Activated CD8-positive, alpha-beta memory T cell treated with anti-CD3 and anti-CD28 coated beads for 4 hours (primary cell): ENCODE results near the gene ADIPOR2.

ENCODE experiments used
- DNase-seq, 2 donors: peaks; one replicate each; pipeline ENCODE4 v3.0.0-alpha.2; 2020; ENCODE audit warnings: low read depth in 2 of 2

ADIPOR2 gene

DNA sequence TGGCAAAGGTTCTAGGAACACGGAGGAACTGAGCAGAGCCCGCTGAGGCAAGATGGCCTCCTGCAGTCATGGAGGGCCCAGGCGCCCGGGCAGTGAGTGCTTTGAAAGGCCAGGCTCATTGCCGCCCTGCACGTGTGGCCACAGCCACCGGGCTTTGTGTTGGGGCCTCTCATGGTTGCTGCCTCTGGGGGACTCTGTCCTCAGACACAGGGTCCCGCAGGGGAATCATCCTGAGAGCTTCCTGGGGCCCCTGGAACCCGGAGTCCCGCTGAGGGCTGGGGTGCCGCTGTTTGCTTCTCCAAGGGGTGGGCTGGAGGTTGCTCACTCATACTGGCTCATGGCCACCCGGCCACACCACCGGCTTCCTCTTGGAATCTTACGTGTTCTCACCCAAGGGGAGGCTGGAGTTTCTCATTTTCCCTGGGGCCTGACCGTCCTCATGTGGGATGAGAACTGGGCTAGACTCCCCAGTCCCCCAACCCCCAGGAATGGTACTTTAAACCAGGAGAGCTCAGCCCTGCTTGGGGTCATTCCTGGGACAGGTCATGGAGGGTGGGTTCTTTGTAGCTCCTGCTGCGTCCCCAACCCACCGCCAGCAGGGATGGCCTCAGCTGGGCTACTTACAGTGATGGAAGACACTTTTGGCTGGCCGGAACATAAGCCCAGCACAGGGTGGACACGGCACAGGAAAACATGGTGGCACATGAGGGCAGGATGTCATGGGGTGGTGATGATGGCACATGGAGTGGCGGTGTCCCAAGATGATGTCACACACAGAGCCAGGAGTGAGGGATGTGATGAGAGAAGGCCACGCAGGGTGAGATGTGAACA lies 108.4 kb downstream of the ADIPOR2 start:
- DNase-seq: no peak

- no peak for DNase-seq
These were observed 109.1 kb downstream of the ADIPOR2 start for GRCh38 chr12:1799882-1800400.

DNA sequence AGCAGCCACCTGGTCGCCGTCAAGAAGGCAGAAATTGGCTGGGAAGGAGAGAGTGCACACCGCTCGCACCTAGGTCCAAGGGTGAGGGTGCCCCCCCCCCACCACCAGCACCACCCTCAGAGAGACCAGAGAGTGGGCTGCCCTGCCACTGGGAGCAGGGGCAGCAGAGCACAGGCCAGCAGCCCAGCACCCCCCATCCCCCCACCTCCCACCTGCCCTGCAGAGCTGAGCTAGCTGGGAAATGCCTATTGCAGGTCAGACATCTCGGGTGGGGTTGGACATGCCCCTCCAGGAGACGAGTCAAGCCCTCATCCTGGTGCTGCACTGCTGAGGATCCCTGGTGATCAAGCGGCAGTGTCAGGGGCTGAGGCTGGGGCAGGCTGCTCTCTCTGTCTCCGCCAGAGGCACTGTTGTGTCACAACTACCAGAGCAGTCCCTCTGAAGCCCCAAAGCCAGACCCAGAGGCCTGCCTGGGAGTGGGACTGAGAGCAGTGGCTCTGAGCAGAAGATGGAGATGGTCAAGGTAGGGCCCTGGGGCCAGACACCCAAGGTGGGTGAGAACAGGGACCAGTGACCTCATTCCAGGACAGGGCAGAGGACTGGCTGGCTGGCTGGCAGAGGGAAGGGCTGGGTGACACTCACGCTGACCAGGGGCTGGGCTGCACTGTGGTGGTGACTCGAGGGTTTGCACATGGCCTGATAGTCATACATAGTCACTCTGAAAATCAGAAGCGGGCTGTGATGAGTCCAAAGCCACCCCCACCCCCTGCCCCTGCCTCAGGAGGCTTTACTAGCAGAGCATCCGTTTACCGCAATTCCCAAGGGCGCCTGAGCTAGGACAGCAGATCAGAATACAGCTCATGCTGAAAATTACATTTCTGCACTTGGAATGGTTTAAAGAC lies 109.8 kb downstream of the ADIPOR2 start:
- DNase-seq: no peak

- no peak for DNase-seq
These were observed 110.6 kb downstream of the ADIPOR2 start for GRCh38 chr12:1801303-1801975.

GRCh38 chr12:1803736-1804135 lies 112.9 kb downstream of the ADIPOR2 start:
- DNase-seq: no peak

DNA sequence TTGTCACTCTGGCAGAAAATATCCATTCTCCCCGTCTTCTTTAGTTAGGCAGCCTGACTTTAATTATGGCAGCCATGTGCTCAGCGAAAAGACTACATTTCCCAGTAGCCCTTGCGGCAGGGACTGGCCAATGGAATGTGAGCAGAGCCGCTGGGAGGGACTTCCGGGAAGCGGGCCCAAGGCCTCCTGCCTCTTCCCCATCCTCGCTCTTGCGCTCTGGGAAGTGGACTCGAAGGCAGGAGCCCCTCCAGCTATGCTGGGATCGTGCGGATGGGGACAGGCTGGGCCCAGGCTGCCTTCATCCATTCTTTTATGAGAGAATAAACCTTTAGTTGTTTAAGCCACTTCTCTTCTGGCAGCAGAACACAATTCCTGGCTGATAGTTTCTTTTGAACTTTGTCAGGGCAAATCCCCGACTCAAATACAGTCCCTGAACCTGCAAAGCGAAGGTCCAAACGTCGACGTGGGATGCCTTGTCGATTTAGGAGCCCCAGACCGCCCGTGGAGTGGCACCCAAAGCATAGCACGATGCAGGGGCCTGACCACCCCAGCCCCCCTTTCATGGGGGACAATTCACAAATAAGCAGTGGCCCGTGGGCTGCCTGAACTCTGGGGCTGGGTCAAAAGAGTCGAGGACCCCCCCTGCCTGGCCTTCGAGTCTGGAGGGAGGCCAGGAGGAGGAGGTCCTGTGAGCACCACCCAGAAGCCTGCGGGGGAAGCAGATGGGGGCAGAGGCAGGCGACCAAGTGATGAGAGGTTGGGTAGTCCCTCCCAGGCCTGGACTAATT lies 113.9 kb downstream of the ADIPOR2 start:
- peak; percentile 65 to 74 for DNase-seq

GRCh38 chr12:1805441-1806081 lies 114.7 kb downstream of the ADIPOR2 start:
- no peak for DNase-seq

DNA sequence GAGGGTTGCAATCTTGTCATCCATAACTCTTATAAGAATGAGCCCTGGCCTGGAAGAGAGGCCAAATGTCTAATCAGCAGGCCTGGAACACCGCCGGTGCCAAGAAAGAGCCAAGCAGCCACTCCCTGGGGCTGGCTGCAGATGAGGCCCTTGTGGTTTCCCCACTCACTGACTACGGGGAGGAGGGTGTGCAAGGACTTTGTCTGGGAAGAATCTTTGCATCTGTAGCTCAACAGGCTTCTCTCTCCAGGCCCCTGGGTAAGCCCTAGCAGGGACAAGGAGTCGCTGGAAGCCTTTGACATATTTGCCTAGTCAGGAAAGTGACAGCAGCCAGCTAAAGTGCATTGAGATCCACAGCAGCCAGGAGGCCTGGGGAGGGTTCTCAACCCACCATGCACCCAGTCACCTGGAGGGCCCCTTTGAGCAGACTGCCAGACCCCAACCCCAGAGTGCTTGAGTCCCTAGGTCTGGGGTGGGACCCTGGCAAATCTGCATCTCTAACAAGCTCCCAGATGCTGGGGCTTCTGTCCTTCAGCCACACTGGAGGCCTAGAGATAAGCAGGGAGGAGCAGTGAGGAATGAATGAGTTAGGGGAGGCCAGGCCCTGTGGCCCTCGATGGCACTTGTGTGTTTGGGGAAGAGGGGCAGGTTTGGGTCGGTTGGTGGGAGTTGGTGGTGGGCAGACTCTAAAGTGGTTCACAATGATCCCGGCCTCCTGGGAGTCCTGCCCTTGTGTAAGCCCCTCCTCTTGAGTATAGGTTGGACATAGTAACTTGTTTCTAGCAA lies 115.6 kb downstream of the ADIPOR2 start:
- no peak for DNase-seq

DNA sequence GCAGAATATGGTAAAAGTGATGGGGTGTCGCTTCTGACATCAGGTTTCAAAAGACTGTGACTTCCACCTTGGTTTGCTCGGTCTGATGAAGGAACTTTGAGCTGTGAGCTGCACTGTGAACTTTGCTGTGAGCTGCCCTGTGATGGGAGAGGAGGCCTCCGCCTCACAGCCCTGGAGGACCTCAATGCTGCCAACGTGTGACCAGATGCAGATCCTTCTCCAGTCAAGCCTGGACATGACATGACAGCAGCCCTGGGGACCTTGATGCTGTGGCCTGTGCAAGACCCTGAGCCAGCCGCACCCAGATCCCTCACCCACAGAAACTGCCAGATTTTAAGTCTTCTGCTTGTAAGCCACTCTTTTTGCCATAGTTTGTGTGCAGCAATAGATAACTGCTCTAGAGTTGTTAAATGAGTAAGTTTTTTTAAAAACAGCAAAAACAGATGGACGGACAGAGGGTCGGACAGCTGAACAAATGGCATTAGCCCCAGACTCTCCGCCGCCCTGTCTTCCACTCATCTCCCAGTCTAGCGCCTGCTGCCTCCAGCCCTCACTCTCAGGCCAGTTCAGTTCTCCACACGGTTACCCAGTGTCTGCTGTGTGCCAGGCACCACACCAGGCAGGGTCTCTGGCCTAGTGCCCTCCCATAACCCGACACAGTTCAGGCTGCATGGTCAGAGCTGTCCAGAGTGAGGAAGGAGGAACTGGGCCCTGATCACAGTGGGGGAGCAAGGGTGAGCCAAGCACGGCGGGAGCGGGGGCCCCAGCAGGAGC lies 116.4 kb downstream of the ADIPOR2 start:
- DNase-seq: no peak

GRCh38 chr12:1808036-1808797 lies 117.3 kb downstream of the ADIPOR2 start:
- DNase-seq: no peak

- DNase-seq: no peak
These were observed 118.1 kb downstream of the ADIPOR2 start for GRCh38 chr12:1808798-1809480.

GRCh38 chr12:1809591-1810190 lies 118.8 kb downstream of the ADIPOR2 start:
- DNase-seq: no peak

DNA sequence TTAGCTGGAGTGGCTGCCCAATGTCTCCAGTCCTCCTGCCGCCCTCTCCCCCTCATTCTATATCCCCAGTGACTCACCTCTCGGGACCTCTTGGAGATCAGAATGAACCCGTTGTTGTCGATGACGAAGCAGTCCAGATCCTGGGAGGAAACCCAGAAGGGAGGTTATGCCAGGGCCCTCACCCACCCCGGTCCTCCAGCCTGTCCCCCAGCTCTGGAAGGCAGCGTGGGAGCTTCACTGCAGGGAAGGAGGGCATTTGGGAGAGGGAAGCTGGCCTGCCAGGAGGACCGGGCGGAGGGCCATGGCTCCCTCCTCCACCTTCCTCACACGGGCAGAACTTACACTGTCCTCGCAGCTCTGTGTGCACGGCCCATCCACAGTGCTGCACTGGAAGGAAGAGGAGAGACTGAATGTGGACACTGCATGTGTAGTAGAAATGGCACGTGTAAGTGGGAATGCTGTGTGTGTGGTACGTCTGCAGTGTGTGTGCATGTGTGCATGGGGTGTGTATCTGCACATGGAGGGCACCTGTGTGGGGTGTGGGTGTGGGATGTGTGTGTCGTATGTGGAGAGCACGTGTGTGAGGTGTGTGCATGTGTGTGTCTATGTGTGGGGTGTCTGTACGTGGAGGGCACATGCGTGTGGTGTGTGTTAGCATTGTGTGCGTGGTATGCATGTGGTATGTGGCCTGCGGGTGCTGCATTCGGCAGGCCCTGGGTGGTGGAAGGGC lies 119.5 kb downstream of the ADIPOR2 start:
- DNase-seq: no peak

- DNase-seq: no peak
These were observed 120.0 kb downstream of the ADIPOR2 start for GRCh38 chr12:1810931-1811280.

GRCh38 chr12:1811281-1811947 lies 120.5 kb downstream of the ADIPOR2 start:
- DNase-seq: peak in 1 of 2 donors; percentile 42

GRCh38 chr12:1811948-1812291 lies 121.0 kb downstream of the ADIPOR2 start:
- DNase-seq: no peak
